Kidney (tissue), 14 donors: ENCODE results near the gene RFT1. TPM values are rescaled to one million over a fixed set of nuclear protein-coding genes. Genes with fewer than 3 reads are reported as not detected.

ENCODE experiments used
- DNase-seq, 5 donors: peaks; one replicate each; pipeline ENCODE4 v3.0.0-alpha.2; 2013 to 2020
- FAIRE-seq: peaks from 2 replicates; lab custom pipeline; 2012; peaks lifted over from hg19 to GRCh38; lab: Jason Lieb, UNC
- H3K27ac ChIP-seq, 2 donors: one replicate each; pipeline ENCODE4 v1.7.0; 2013; ENCODE audit warnings: low read depth in 2 of 2, low read length in 2 of 2, inconsistent platforms in 1 of 2
- H3K27me3 ChIP-seq: one replicate; pipeline ENCODE4 v1.7.1; 2013; ENCODE audit warnings: low read length, inconsistent platforms; ENCODE audit not compliant: control insufficient read depth, insufficient read depth
- H3K36me3 ChIP-seq, 3 donors: one replicate each; pipeline versions ENCODE4 v1.7.0 to v1.7.1; 2013; ENCODE audit warnings: low read length in 3 of 3, control low read depth in 1 of 3, inconsistent platforms in 1 of 3; ENCODE audit not compliant: insufficient read depth in 3 of 3, control insufficient read depth in 2 of 3
- H3K4me1 ChIP-seq, 3 donors: one replicate each; pipeline versions ENCODE4 v1.7.0 to v1.7.1; 2013; ENCODE audit warnings: low read length in 3 of 3, inconsistent platforms in 1 of 3, low read depth in 1 of 3; ENCODE audit not compliant: control insufficient read depth in 2 of 3, insufficient read depth in 2 of 3
- H3K4me3 ChIP-seq, 3 donors: one replicate each; pipeline versions ENCODE4 v1.7.0 to v1.8.1; 2013; ENCODE audit warnings: low read length in 3 of 3, control low read depth in 1 of 3, inconsistent platforms in 1 of 3
- H3K9ac ChIP-seq, 3 donors: one replicate each; pipeline versions ENCODE4 v1.7.0 to v1.7.1; 2013; ENCODE audit warnings: low read length in 3 of 3, control low read depth in 1 of 3, inconsistent platforms in 1 of 3
- H3K9me3 ChIP-seq, 3 donors: one replicate each; pipeline versions ENCODE4 v1.7.0 to v1.7.1; 2013; ENCODE audit warnings: low read length in 3 of 3, control low read depth in 1 of 3, inconsistent platforms in 1 of 3; ENCODE audit not compliant: control insufficient read depth in 2 of 3, insufficient read depth in 1 of 3
- CTCF ChIP-seq: IDR thresholded peaks from 3 replicates; pipeline ENCODE4 v1.5.1; 2012; ENCODE audit warnings: mild to moderate bottlenecking, moderate library complexity, borderline replicate concordance; ENCODE audit not compliant: insufficient read depth; ENCODE audit errors: extremely low read depth
- intact Hi-C: fragments of 100-400 bp; cut with DNase I; formaldehyde crosslinking; loops from one replicate; pipeline ENCODE4 v1.11.1; 2022
- polyA plus RNA-seq: library from polyadenylated mRNA; stranded (reverse); fragments of 350-450 nt; fragmentation: Illumina TruSeq; extraction: RNeasy Lipid Tissue Mini Kit (QIAGEN cat#74804); gene quantifications from one replicate; pipeline ENCODE4 v1.2.3, GENCODE V29; 2014; ENCODE audit warnings: low read depth, low replicate concordance; ENCODE audit not compliant: insufficient read depth
- total RNA-seq: library from RNA; stranded (reverse); fragmentation: NEBNext Ultra II Directional; extraction: Animal tissue kit (Norgen Biotek cat#: 25700); gene quantifications from one replicate; pipeline ENCODE4 v1.2.1, GENCODE V29; 2021
- donor health status: control.
- donor health status: control.
- donor health status: control.
- donor health status: control.
- donor health status: control.
- donor health status: DM: yes; HTN: yes; CAD: no.
- donor health status: Normal renal cell carcinoma (clear cell type).

RFT1 gene
- total and polyA plus RNA-seq, 2 donors from 2014 or later, result 14.7 to 22.8 TPM

DNA sequence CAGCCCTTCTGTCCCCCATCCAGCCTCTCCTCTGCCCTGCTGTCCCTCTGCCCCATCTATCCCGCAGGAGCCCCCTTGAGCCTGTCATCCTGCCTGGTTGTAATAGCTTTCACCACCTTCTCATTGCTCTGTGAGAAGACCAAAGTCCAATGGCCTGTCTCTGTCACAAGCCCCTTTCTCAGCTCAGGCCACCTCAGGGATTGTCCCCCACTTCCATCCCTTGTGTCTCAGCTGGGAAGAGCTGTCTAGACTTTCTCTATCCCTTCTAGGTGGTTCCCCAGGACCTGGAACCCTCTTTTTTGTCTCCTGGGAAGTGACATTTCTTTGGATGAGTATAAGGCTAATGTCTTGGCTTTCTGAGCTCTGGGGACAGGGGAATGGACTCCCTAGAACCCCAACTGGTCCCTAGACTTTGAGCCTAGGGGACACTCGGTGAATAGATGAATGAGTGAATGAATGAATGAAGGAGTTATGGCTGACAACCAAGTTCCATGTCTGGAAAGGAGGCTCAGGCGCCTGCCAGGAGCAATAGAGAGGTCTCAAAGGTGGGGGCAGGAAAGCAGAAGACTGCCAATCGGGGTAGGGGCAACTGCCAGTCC is 29.9 kb upstream of the RFT1 start:
- FAIRE-seq (no peak), DNase-seq (no peak)
- no peaks in the 10 kb centered on the region for H3K36me3 ChIP-seq
- H3K4me1 ChIP-seq, result peaks cover 0 to 55% (median 30%) of the 10 kb centered on the region in 3 donors
- peak overlapping the region; percentile 11 to 55 (median 41) for H3K4me3 ChIP-seq
- intact Hi-C loops, result no loop called here
- H3K27me3 ChIP-seq, result no peaks in the 10 kb centered on the region
- H3K9ac ChIP-seq, result peak overlapping the region in 1 of 3 donors; percentile 24
- peak overlapping the region; percentile 73 to 78 for H3K27ac ChIP-seq
- TF ChIP-seq CTCF, result no peak
- no peaks in the 10 kb centered on the region for H3K9me3 ChIP-seq

- no peak for TF ChIP-seq CTCF
- intact Hi-C loops, result no loop called here
- H3K4me3 ChIP-seq, result peak overlapping the region in 1 of 3 donors; percentile 55
- H3K36me3 ChIP-seq, result no peaks in the 10 kb centered on the region
- peaks cover 0 to 58% (median 38%) of the 10 kb centered on the region in 3 donors for H3K4me1 ChIP-seq
- DNase-seq, result peak in 4 of 5 donors; percentile 48 to 79 (median 61)
- peak overlapping the region in 1 of 2 donors; percentile 73 for H3K27ac ChIP-seq
- no peak overlapping the region for H3K9ac ChIP-seq
- FAIRE-seq, result no peak
- H3K9me3 ChIP-seq, result no peaks in the 10 kb centered on the region
- H3K27me3 ChIP-seq, result no peaks in the 10 kb centered on the region
Measured at GRCh38 chr3:53159156-53160060, 29.2 kb upstream of the RFT1 start.

GRCh38 chr3:53158765-53159155 is 28.5 kb upstream of the RFT1 start:
- DNase-seq (no peak), FAIRE-seq (no peak)
- Histone ChIP-seq H3K4me1 (peaks cover 0 to 62% (median 44%) of the 10 kb centered on the region in 3 donors), H3K9me3 (no peaks in the 10 kb centered on the region), H3K36me3 (no peaks in the 10 kb centered on the region), H3K9ac (no peak overlapping the region), H3K4me3 (no peak overlapping the region), H3K27ac (peak overlapping the region in 1 of 2 donors; percentile 41), H3K27me3 (no peaks in the 10 kb centered on the region)
- TF ChIP-seq CTCF, result no peak
- intact Hi-C loops, result no loop called here
